ENCODE measurements around the gene EHD4.

Gene EHD4

GRCh38 chr15:41979493-41980266 lies 7.3 kb upstream of the EHD4 start:
- DNase-seq = no peak

- no peak for DNase-seq
Measured at GRCh38 chr15:41978534-41978933, 6.2 kb upstream of the EHD4 start.

GRCh38 chr15:41977757-41978383 lies 5.5 kb upstream of the EHD4 start:
- no peak for DNase-seq

- DNase-seq = no peak
Measured at GRCh38 chr15:41975669-41976068, 3.3 kb upstream of the EHD4 start.

GRCh38 chr15:41974041-41974440 lies 1.7 kb upstream of the EHD4 start:
- DNase-seq = no peak

GRCh38 chr15:41971895-41972252 lies 483 bp downstream of the EHD4 start:
- DNase-seq = no peak

- peak; percentile 78 for DNase-seq
Measured at GRCh38 chr15:41971089-41971894, 1.1 kb downstream of the EHD4 start.

- no peak for DNase-seq
Measured at GRCh38 chr15:41970456-41970855, 1.9 kb downstream of the EHD4 start.

- DNase-seq = peak; percentile 50
Measured at GRCh38 chr15:41969851-41970431, 2.4 kb downstream of the EHD4 start.

- DNase-seq = no peak
Measured at GRCh38 chr15:41968701-41969100, 3.7 kb downstream of the EHD4 start.

- peak; percentile 29 for DNase-seq
Measured at GRCh38 chr15:41967506-41968206, 4.7 kb downstream of the EHD4 start.

GRCh38 chr15:41966920-41967465 lies 5.4 kb downstream of the EHD4 start:
- DNase-seq = no peak

GRCh38 chr15:41966414-41966812 lies 5.9 kb downstream of the EHD4 start:
- no peak for DNase-seq

- no peak for DNase-seq
Measured at GRCh38 chr15:41965441-41966413, 6.6 kb downstream of the EHD4 start.

- no peak for DNase-seq
Measured at GRCh38 chr15:41961595-41962202, 10.7 kb downstream of the EHD4 start.

- peak; percentile 41 for DNase-seq
Measured at GRCh38 chr15:41961001-41961518, 11.3 kb downstream of the EHD4 start.

GRCh38 chr15:41958002-41958420 lies 14.3 kb downstream of the EHD4 start:
- DNase-seq = no peak

GRCh38 chr15:41957021-41957897 lies 15.1 kb downstream of the EHD4 start:
- no peak for DNase-seq

GRCh38 chr15:41955807-41956525 lies 16.4 kb downstream of the EHD4 start:
- DNase-seq = no peak

Data from EL (cell line).